Stimulated activated CD4-positive, alpha-beta T cell treated with anti-CD3 and anti-CD28 coated beads, Interleukin-1b, Interleukin-23, amount 100 ng/mL, for 24 hours (primary cell): Measurements from ENCODE around the gene CENPT.
"Not testable (repeated sequence)": the region's sequence is repeated elsewhere in the genome, so short reads cannot be mapped to it uniquely, and the experiment has no call there.

Source experiments
- DNase-seq, 4 experiments: peaks; one replicate each; pipeline ENCODE4 v3.0.0-alpha.2; 2020; ENCODE audit warnings: low read depth in 4 of 4, low spot score in 1 of 4

CENPT gene

GRCh38 chr16:67848118-67848517 is 625 bp upstream of the CENPT start:
- DNase-seq, result no peak

- DNase-seq, result peak; percentile 86 to 96 (median 91)
Measured at GRCh38 chr16:67846320-67847063, 1.0 kb downstream of the CENPT start, which contains the start of gene NUTF2. Gene NUTF2, plus strand, starts transcription at chr16:67846933. Its CDS starts 18,198 bp downstream, at chr16:67865131.

- DNase-seq, result no peak
Measured at GRCh38 chr16:67846063-67846319, 1.5 kb downstream of the CENPT start.

GRCh38 chr16:67845291-67846062 is 2.0 kb downstream of the CENPT start:
- DNase-seq, result no peak

GRCh38 chr16:67844497-67844896 is 3.0 kb downstream of the CENPT start:
- no peak for DNase-seq

- DNase-seq, result no peak
Measured at GRCh38 chr16:67843343-67843765, 4.1 kb downstream of the CENPT start.

GRCh38 chr16:67842509-67843342 is 4.8 kb downstream of the CENPT start:
- peak in 3 of 4 experiments; percentile 26 to 52 (median 32) for DNase-seq

- DNase-seq, result peak; percentile 86 to 93 (median 91)
Measured at GRCh38 chr16:67841816-67842508, 5.5 kb downstream of the CENPT start, which contains the start of gene THAP11. Gene THAP11, plus strand, starts transcription at chr16:67842320. Its CDS starts 235 bp downstream, at chr16:67842555.

- DNase-seq, result no peak
Measured at GRCh38 chr16:67841198-67841815, 6.2 kb downstream of the CENPT start.

- no peak for DNase-seq
Measured at GRCh38 chr16:67837811-67838210, 9.7 kb downstream of the CENPT start.

- not testable (repeated sequence) for DNase-seq
Measured at GRCh38 chr16:67837190-67837589, 10.3 kb downstream of the CENPT start.

GRCh38 chr16:67834242-67834614 is 13.3 kb downstream of the CENPT start:
- no peak for DNase-seq

- DNase-seq, result peak; percentile 83 to 88 (median 86)
Measured at GRCh38 chr16:67833415-67834241, 13.9 kb downstream of the CENPT start.

GRCh38 chr16:67833030-67833414 is 14.5 kb downstream of the CENPT start:
- no peak for DNase-seq

- DNase-seq, result no peak
Measured at GRCh38 chr16:67828651-67829050, 18.8 kb downstream of the CENPT start.

GRCh38 chr16:67825906-67826305 is 21.6 kb downstream of the CENPT start:
- no peak for DNase-seq

- no peak for DNase-seq
Measured at GRCh38 chr16:67825119-67825518, 22.4 kb downstream of the CENPT start.

GRCh38 chr16:67822511-67822910 is 25.0 kb downstream of the CENPT start:
- DNase-seq, result no peak

- DNase-seq, result no peak
Measured at GRCh38 chr16:67820608-67821259, 26.8 kb downstream of the CENPT start.
